Colonic mucosa (tissue), 4 donors: ENCODE measurements around the gene GJA1. TPM values are rescaled to one million over a fixed set of nuclear protein-coding genes. Genes with fewer than 3 reads are reported as not detected.
A peak's percentile ranks its signal among the peaks of the same experiment; 100 is the strongest.

ENCODE experiments used
- DNase-seq: peaks from one replicate; pipeline ENCODE4 v3.0.0-alpha.2; 2020
- H3K27ac ChIP-seq: fragments of 200-600 bp; one replicate; pipeline ENCODE4 v1.8.0; 2021
- H3K27me3 ChIP-seq: fragments of 200-600 bp; one replicate; pipeline ENCODE4 v1.8.0; 2021
- H3K36me3 ChIP-seq: fragments of 200-600 bp; one replicate; pipeline ENCODE4 v1.8.0; 2021
- H3K4me1 ChIP-seq: fragments of 200-600 bp; one replicate; pipeline ENCODE4 v1.8.0; 2021; ENCODE audit warnings: mild to moderate bottlenecking
- H3K4me3 ChIP-seq: fragments of 200-600 bp; one replicate; pipeline ENCODE4 v1.8.0; 2021
- H3K9ac ChIP-seq, 2 donors: one replicate each; pipeline ENCODE4 v1.7.0; 2013; ENCODE audit warnings: control low read depth in 2 of 2, low read depth in 2 of 2, low read length in 2 of 2
- H3K9me3 ChIP-seq: fragments of 200-600 bp; one replicate; pipeline ENCODE4 v1.8.0; 2021
- CTCF ChIP-seq: fragments of 200-600 bp; IDR thresholded peaks from one replicate; pipeline ENCODE4 v1.8.0; 2022; ENCODE audit warnings: antibody characterized with exemption, mild to moderate bottlenecking
- intact Hi-C: fragments of 100-400 bp; cut with DNase I; formaldehyde crosslinking; loops from one replicate; pipeline ENCODE4 v1.14.1; 2022
- total RNA-seq, 2 donors: library from RNA; stranded (reverse); fragmentation: NEBNext Ultra II Directional in 1 of 2; extraction: Animal tissue kit (Norgen Biotek cat#: 25700) in 1 of 2; gene quantifications; one replicate each; pipeline ENCODE4 v1.2.1, GENCODE V29; 2021
- donor health status: healthy.
- donor health status: DM: no; HTN: no; CAD: no.
- donor health status: DM: no; HTN: no; CAD: no.

The GJA1 gene
- total RNA-seq, 2 donors from 2014 or later = 8.2 to 13.7 TPM

DNA sequence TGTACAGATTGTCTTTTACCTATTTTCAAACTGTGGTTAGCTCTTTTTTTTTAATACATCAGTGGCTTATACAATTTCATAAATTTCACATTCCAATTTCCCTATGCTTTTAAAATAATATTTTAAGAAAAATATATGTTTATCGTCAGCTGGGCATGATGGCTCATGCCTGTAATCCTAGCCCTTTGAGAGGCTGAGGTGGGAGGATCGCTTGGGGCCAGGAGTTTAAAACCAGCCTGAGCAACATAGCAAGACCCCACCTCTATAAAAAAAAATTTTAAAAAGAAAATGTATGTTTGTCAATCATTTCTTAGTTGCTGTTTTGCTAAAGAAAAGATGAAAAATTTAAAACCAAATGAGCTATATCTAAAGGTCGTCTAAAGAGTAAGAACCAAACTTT lies 3.4 kb downstream of the GJA1 start:
- H3K9ac ChIP-seq = no peak overlapping the region
- no peak for TF ChIP-seq CTCF
- peak overlapping the region; percentile 17 for H3K27ac ChIP-seq
- intact Hi-C loops = loop anchor here (10.0 kb wide), 1 partner anchor 416 kb away; no protein-coding TSS in a partner anchor
- H3K36me3 ChIP-seq = no peaks in the 10 kb centered on the region
- no peaks in the 10 kb centered on the region for H3K4me1 ChIP-seq
- no peak for DNase-seq
- H3K9me3 ChIP-seq = no peaks in the 10 kb centered on the region
- H3K4me3 ChIP-seq = no peak overlapping the region
- H3K27me3 ChIP-seq = peaks cover 13% of the 10 kb centered on the region

DNA sequence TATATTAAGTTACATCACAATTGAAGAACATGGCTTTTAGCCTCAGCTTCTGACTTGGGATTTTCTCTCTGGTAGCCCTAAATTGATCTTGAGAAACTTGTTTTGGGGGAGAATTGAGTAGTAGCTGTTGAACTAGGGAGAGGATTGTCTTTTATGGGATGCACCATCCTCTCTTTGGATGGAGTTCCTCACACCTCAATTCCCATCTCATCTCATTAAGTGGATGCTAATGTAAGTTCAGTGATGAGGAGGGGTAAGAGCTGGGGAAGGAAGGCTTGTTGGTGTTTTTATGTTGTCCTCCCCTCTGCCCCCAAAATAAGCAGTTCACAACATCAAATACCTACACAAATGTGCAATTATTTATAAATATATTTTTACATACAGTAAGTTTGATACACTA lies 4.0 kb downstream of the GJA1 start:
- Histone ChIP-seq H3K9me3 (no peaks in the 10 kb centered on the region), H3K9ac (no peak overlapping the region), H3K27ac (no peak overlapping the region), H3K36me3 (no peaks in the 10 kb centered on the region), H3K4me3 (no peak overlapping the region), H3K27me3 (peaks cover 13% of the 10 kb centered on the region), H3K4me1 (no peaks in the 10 kb centered on the region)
- intact Hi-C loops = loop anchor here (10.0 kb wide), 1 partner anchor 415 kb away; no protein-coding TSS in a partner anchor
- TF ChIP-seq CTCF = no peak
- DNase-seq = no peak

DNA sequence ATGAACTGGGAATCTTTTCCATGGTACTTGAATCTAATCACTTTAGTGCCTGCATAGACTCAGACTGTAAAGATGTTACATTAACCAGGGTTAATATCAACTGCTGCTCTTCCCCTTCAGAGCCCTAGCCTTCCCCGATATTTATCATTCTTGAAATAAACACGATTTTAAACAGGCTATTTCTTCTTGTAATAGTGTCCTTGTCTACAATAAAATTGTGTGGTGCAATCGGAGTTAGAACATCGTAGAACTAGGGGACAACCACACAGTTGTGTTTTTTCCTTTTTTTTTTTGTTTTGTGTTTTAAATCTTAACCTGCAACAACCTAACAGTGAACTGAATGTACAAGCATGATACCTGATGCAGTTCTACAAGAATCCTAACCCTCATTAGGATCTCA lies 4.5 kb downstream of the GJA1 start:
- intact Hi-C loops = loop anchor here (10.0 kb wide), 1 partner anchor 415 kb away; no protein-coding TSS in a partner anchor
- DNase-seq = no peak
- Histone ChIP-seq H3K4me1 (no peaks in the 10 kb centered on the region), H3K36me3 (no peaks in the 10 kb centered on the region), H3K9ac (no peak overlapping the region), H3K4me3 (no peak overlapping the region), H3K27me3 (peaks cover 13% of the 10 kb centered on the region), H3K27ac (no peak overlapping the region), H3K9me3 (no peaks in the 10 kb centered on the region)
- TF ChIP-seq CTCF = no peak

GRCh38 chr6:121441477-121441876 lies 6.0 kb downstream of the GJA1 start:
- Histone ChIP-seq H3K4me1 (no peaks in the 10 kb centered on the region), H3K36me3 (no peaks in the 10 kb centered on the region), H3K4me3 (no peak overlapping the region), H3K27me3 (peaks cover 11% of the 10 kb centered on the region), H3K9ac (no peak overlapping the region), H3K9me3 (no peaks in the 10 kb centered on the region), H3K27ac (no peak overlapping the region)
- intact Hi-C loops = no loop called here
- TF ChIP-seq CTCF = no peak
- no peak for DNase-seq

DNA sequence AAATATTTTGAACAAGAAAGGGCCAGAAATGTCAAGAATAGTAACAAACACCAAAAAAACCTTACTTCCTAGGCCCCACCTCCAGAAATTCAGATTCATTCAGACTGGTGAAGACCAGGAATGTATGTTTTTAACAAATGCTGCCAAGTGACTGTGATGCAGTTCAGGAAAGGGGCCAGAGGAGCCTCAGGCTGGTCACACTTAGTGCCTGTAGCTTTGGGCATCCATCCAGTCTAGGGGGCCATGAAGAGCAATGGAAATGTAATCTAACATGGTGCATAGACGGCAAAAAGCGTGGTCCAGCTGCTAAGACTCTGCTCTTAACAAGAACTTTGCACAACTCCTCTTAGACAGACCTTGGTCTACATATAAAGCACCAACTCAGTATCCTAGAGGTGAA lies 7.1 kb downstream of the GJA1 start:
- Histone ChIP-seq H3K4me3 (no peak overlapping the region), H3K36me3 (no peaks in the 10 kb centered on the region), H3K4me1 (no peaks in the 10 kb centered on the region), H3K9ac (no peak overlapping the region), H3K9me3 (no peaks in the 10 kb centered on the region), H3K27me3 (no peaks in the 10 kb centered on the region), H3K27ac (no peak overlapping the region)
- DNase-seq = no peak
- intact Hi-C loops = no loop called here
- no peak for TF ChIP-seq CTCF
